Neural cell (in vitro differentiated cells): ENCODE results near the gene CIC. TPM values are rescaled to one million over a fixed set of nuclear protein-coding genes. Genes with fewer than 3 reads are reported as not detected.

Experiments used
- H2AFZ ChIP-seq: fragments of 200-600, 300-800 bp; sonication (generic), shearing (Covaris generic); 2 replicates; pipeline ENCODE4 v1.6.0; 2014; ENCODE audit warnings: low read depth, mild to moderate bottlenecking, antibody characterized with exemption, low read length, moderate library complexity
- H3F3A ChIP-seq: fragments of 200-600 bp; shearing (Covaris generic); 2 replicates; pipeline ENCODE4 v1.6.1; 2016; ENCODE audit warnings: mild to moderate bottlenecking, moderate library complexity, mixed read lengths, antibody characterized with exemption, low read length; ENCODE audit not compliant: insufficient read depth, poor library complexity, severe bottlenecking
- H3K27ac ChIP-seq: fragments of 200-600, 300-800 bp; sonication (generic), shearing (Covaris generic); 2 replicates; pipeline ENCODE4 v1.5.1; 2014; ENCODE audit warnings: mild to moderate bottlenecking, low read length, moderate library complexity
- H3K27me3 ChIP-seq: fragments of 300-800, 200-600 bp; sonication (generic), shearing (Covaris generic); 2 replicates; pipeline ENCODE4 v1.6.0; 2014; ENCODE audit warnings: mild to moderate bottlenecking, low read depth, low read length, moderate library complexity; ENCODE audit not compliant: insufficient read depth
- H3K36me3 ChIP-seq: fragments of 300-800, 200-600 bp; sonication (generic), shearing (Covaris generic); 2 replicates; pipeline ENCODE4 v1.5.1; 2014; ENCODE audit warnings: mild to moderate bottlenecking, antibody characterized with exemption, low read length, moderate library complexity; ENCODE audit not compliant: insufficient read depth
- H3K4me2 ChIP-seq: fragments of 300-800, 200-600 bp; sonication (generic), shearing (Covaris generic); 2 replicates; pipeline ENCODE4 v1.6.0; 2014; ENCODE audit warnings: mild to moderate bottlenecking, low read length
- H3K4me3 ChIP-seq: fragments of 300-800, 200-600 bp; sonication (generic), shearing (Covaris generic); 2 replicates; pipeline ENCODE4 v1.5.1; 2014; ENCODE audit warnings: mild to moderate bottlenecking, low read length, moderate library complexity
- H3K79me2 ChIP-seq: fragments of 200-600 bp; shearing (Covaris generic); replicated peaks from 2 replicates; pipeline ENCODE4 v1.6.0; 2014; ENCODE audit warnings: mild to moderate bottlenecking, low read length, moderate library complexity; ENCODE audit not compliant: insufficient read depth
- H3K9ac ChIP-seq: fragments of 300-800, 200-600 bp; sonication (generic), shearing (Covaris generic); 2 replicates; pipeline ENCODE4 v1.6.1; 2016; ENCODE audit warnings: mild to moderate bottlenecking, low read length, mixed read lengths
- H3K9me2 ChIP-seq: fragments of 200-600 bp; shearing (Covaris generic); 2 replicates; pipeline ENCODE4 v1.6.1; 2016; ENCODE audit warnings: mild to moderate bottlenecking, low read length, mixed read lengths; ENCODE audit not compliant: insufficient read depth
- H3K9me3 ChIP-seq: fragments of 200-600, 300-800 bp; sonication (generic), shearing (Covaris generic); 2 replicates; pipeline ENCODE4 v1.6.1; 2016; ENCODE audit warnings: mild to moderate bottlenecking, mixed run types, low read length, moderate library complexity, mixed read lengths
- H4K20me1 ChIP-seq: fragments of 200-600 bp; shearing (Covaris generic); 2 replicates; pipeline ENCODE4 v1.6.1; 2016; ENCODE audit warnings: mild to moderate bottlenecking, mixed run types; ENCODE audit not compliant: insufficient read depth
- EP300 ChIP-seq: fragments of 450-650 bp; conservative IDR thresholded peaks from 2 replicates; pipeline ENCODE4 v1.6.1; 2014; ENCODE audit warnings: antibody characterized with exemption, mild to moderate bottlenecking, moderate library complexity; ENCODE audit not compliant: poor library complexity, severe bottlenecking
- EZH2 ChIP-seq: fragments of 200-600, 300-800 bp; shearing (Covaris generic), sonication (generic); IDR thresholded peaks from 2 replicates; pipeline ENCODE4 v1.6.1; 2014; ENCODE audit warnings: antibody characterized with exemption, low read length, borderline replicate concordance, mild to moderate bottlenecking; ENCODE audit not compliant: insufficient read depth, poor library complexity, severe bottlenecking
- MXI1 ChIP-seq: fragments of 450-650 bp; conservative IDR thresholded peaks from 2 replicates; pipeline ENCODE4 v1.6.1; 2014; ENCODE audit warnings: antibody characterized with exemption, mild to moderate bottlenecking; ENCODE audit not compliant: poor library complexity, severe bottlenecking
- POLR2AphosphoS5 ChIP-seq: IDR thresholded peaks from 2 replicates; pipeline ENCODE4 v1.6.1; 2012
- RAD21 ChIP-seq: fragments of 450-650 bp; conservative IDR thresholded peaks from 2 replicates; pipeline ENCODE4 v1.6.1; 2014; ENCODE audit warnings: antibody characterized with exemption, mild to moderate bottlenecking, moderate library complexity
- SMC3 ChIP-seq: fragments of 450-650 bp; conservative IDR thresholded peaks from 2 replicates; pipeline ENCODE4 v1.6.1; 2014; ENCODE audit warnings: antibody characterized with exemption, mild to moderate bottlenecking, moderate library complexity; ENCODE audit not compliant: poor library complexity
- TAF1 ChIP-seq: IDR thresholded peaks from 2 replicates; pipeline ENCODE4 v1.6.1; 2012; ENCODE audit warnings: low read depth
- polyA plus RNA-seq: library from polyadenylated mRNA; depleted of rRNA; stranded (reverse); fragments of >200 nt; gene quantifications from 2 replicates; pipeline ENCODE4 v1.2.3, GENCODE V29; 2014
- TF ChIP-seq, protein P1 (sequence below): IDR thresholded peaks from 2 replicates; pipeline ENCODE4 v1.6.1; 2012; ENCODE audit warnings: borderline replicate concordance
- TF ChIP-seq, protein P2 (sequence below): fragments of 450-650 bp; IDR thresholded peaks from 2 replicates; pipeline ENCODE4 v1.5.1; 2014; ENCODE audit warnings: antibody characterized with exemption, mild to moderate bottlenecking, moderate library complexity; ENCODE audit not compliant: poor library complexity, severe bottlenecking

CIC gene
- polyA plus RNA-seq, 1 donor from 2014 or later, result 10.8 TPM

DNA sequence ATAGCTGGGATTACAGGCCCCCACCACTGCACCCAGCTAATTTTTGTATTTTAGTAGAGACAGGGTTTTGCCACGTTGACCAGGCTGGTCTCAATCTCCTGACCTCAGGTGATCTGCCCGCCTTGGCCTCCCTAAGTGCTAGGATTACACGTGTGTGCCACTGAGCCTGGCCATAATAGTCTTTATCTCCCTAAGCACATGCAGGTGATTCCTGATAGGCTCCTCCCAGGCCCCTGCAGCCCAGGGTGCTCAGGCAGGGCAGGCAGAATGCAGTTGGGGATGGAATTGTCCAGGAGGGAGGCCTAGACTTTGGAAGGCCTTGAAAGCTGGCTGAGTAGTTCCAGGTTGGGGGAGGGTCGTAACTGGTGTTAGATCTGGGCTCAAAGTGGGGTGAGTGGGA lies 40.4 kb upstream of the CIC start:
- no peaks in the 10 kb centered on the region for H3K9me2 ChIP-seq
- H3K4me2 ChIP-seq, result no peak overlapping the region
- no peak overlapping the region for H3K27ac ChIP-seq
- H3K9ac ChIP-seq, result no peak overlapping the region
- H4K20me1 ChIP-seq, result no peaks in the 10 kb centered on the region
- H3K36me3 ChIP-seq, result no peaks in the 10 kb centered on the region
- H3K79me2 ChIP-seq, result no peaks in the 10 kb centered on the region
- no peaks in the 10 kb centered on the region for H3K9me3 ChIP-seq
- no peaks in the 10 kb centered on the region for H3K27me3 ChIP-seq
- TF ChIP-seq, protein P1, sequence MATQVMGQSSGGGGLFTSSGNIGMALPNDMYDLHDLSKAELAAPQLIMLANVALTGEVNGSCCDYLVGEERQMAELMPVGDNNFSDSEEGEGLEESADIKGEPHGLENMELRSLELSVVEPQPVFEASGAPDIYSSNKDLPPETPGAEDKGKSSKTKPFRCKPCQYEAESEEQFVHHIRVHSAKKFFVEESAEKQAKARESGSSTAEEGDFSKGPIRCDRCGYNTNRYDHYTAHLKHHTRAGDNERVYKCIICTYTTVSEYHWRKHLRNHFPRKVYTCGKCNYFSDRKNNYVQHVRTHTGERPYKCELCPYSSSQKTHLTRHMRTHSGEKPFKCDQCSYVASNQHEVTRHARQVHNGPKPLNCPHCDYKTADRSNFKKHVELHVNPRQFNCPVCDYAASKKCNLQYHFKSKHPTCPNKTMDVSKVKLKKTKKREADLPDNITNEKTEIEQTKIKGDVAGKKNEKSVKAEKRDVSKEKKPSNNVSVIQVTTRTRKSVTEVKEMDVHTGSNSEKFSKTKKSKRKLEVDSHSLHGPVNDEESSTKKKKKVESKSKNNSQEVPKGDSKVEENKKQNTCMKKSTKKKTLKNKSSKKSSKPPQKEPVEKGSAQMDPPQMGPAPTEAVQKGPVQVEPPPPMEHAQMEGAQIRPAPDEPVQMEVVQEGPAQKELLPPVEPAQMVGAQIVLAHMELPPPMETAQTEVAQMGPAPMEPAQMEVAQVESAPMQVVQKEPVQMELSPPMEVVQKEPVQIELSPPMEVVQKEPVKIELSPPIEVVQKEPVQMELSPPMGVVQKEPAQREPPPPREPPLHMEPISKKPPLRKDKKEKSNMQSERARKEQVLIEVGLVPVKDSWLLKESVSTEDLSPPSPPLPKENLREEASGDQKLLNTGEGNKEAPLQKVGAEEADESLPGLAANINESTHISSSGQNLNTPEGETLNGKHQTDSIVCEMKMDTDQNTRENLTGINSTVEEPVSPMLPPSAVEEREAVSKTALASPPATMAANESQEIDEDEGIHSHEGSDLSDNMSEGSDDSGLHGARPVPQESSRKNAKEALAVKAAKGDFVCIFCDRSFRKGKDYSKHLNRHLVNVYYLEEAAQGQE, result no peak
- TF ChIP-seq MXI1 (no peak), POLR2AphosphoS5 (no peak), RAD21 (no peak), EZH2 (no peak), EP300 (no peak), SMC3 (no peak), TAF1 (no peak)
- TF ChIP-seq, protein P2, sequence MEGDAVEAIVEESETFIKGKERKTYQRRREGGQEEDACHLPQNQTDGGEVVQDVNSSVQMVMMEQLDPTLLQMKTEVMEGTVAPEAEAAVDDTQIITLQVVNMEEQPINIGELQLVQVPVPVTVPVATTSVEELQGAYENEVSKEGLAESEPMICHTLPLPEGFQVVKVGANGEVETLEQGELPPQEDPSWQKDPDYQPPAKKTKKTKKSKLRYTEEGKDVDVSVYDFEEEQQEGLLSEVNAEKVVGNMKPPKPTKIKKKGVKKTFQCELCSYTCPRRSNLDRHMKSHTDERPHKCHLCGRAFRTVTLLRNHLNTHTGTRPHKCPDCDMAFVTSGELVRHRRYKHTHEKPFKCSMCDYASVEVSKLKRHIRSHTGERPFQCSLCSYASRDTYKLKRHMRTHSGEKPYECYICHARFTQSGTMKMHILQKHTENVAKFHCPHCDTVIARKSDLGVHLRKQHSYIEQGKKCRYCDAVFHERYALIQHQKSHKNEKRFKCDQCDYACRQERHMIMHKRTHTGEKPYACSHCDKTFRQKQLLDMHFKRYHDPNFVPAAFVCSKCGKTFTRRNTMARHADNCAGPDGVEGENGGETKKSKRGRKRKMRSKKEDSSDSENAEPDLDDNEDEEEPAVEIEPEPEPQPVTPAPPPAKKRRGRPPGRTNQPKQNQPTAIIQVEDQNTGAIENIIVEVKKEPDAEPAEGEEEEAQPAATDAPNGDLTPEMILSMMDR, result no peak
- no peaks in the 10 kb centered on the region for H3F3A ChIP-seq
- no peak overlapping the region for H2AFZ ChIP-seq
- no peak overlapping the region for H3K4me3 ChIP-seq

DNA sequence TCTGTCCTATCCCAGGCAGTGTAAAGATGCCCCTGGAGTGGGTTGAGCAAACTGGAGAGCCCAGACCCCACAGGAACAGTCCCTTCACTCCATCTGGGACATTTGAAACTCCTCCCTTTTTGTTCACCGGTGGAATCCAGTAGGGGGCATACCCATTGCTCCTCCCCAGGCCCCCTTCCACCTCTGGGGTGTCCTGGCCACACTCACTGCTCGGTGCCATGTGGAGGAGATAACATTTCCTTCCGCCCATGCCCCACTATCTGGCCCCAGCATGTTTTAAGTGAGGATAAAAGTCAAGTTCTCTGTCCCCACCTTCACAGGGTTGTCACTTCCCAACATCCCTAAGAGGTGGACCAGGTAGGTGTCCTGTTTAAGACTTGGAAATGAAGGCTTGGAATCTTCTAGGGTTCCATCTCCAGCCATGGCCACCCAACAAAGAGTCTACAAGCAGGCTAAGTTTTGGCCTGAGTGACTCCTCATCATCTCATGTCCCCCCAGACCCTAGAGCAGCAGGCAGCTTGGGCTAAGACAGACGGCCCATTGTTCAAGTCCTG lies 39.7 kb upstream of the CIC start:
- no peaks in the 10 kb centered on the region for H3K27me3 ChIP-seq
- no peaks in the 10 kb centered on the region for H3K36me3 ChIP-seq
- no peaks in the 10 kb centered on the region for H3F3A ChIP-seq
- H3K27ac ChIP-seq, result no peak overlapping the region
- H3K4me3 ChIP-seq, result no peak overlapping the region
- no peaks in the 10 kb centered on the region for H3K79me2 ChIP-seq
- no peak overlapping the region for H3K9ac ChIP-seq
- TF ChIP-seq RAD21 (no peak), TAF1 (no peak), SMC3 (no peak), EP300 (no peak), POLR2AphosphoS5 (no peak), EZH2 (no peak), MXI1 (no peak)
- TF ChIP-seq, protein P1, result no peak
- TF ChIP-seq, protein P2, result no peak
- H3K9me2 ChIP-seq, result no peaks in the 10 kb centered on the region
- H2AFZ ChIP-seq, result no peak overlapping the region
- H4K20me1 ChIP-seq, result no peaks in the 10 kb centered on the region
- H3K9me3 ChIP-seq, result no peaks in the 10 kb centered on the region
- H3K4me2 ChIP-seq, result no peak overlapping the region
